ENCODE data around the gene PRICKLE1. TPM values are rescaled to one million over a fixed set of nuclear protein-coding genes. Genes with fewer than 3 reads are reported as not detected.

PRICKLE1 gene
- total RNA-seq, 3 donors from 2014 or later: 6.4 to 9.4 (median 9.2) TPM

- Histone ChIP-seq H3K27me3 (no peaks in the 10 kb centered on the region), H3K4me3 (no peak overlapping the region), H3K36me3 (no peaks in the 10 kb centered on the region), H3K9me3 (no peaks in the 10 kb centered on the region), H3K27ac (no peak overlapping the region), H3K4me1 (no peaks in the 10 kb centered on the region)
- TF ChIP-seq POLR2A (IDR thresholded peaks at IDR 0.05): no peak
- no peak for TF ChIP-seq POLR2AphosphoS5 (IDR thresholded peaks at IDR 0.05)
- no peak for TF ChIP-seq CTCF (IDR thresholded peaks at IDR 0.05)
- no peak for DNase-seq (ENCODE audit: low spot score in 2 of 2)
- intact Hi-C loops (cut with DNase I; ENCODE audit: low total_unique reads): no loop called here
Measured at GRCh38 chr12:42631513-42631912, 42.0 kb upstream of the PRICKLE1 start.

- no peak overlapping the region for H3K4me3 ChIP-seq
- no peaks in the 10 kb centered on the region for H3K9me3 ChIP-seq
- intact Hi-C loops (cut with DNase I; ENCODE audit: low total_unique reads): no loop called here
- no peaks in the 10 kb centered on the region for H3K36me3 ChIP-seq
- no peak for DNase-seq (ENCODE audit: low spot score in 2 of 2)
- no peak for TF ChIP-seq CTCF (IDR thresholded peaks at IDR 0.05)
- no peak for TF ChIP-seq POLR2A (IDR thresholded peaks at IDR 0.05)
- no peak for TF ChIP-seq POLR2AphosphoS5 (IDR thresholded peaks at IDR 0.05)
- no peak overlapping the region for H3K27ac ChIP-seq
- H3K27me3 ChIP-seq: no peaks in the 10 kb centered on the region
- H3K4me1 ChIP-seq: no peaks in the 10 kb centered on the region
Measured at GRCh38 chr12:42630314-42630713, 40.8 kb upstream of the PRICKLE1 start.

- no peak overlapping the region for H3K4me3 ChIP-seq
- intact Hi-C loops (cut with DNase I; ENCODE audit: low total_unique reads): no loop called here
- TF ChIP-seq CTCF (IDR thresholded peaks at IDR 0.05) (no peak), POLR2A (IDR thresholded peaks at IDR 0.05) (no peak), POLR2AphosphoS5 (IDR thresholded peaks at IDR 0.05) (no peak)
Measured at GRCh38 chr12:42627151-42627550, 37.6 kb upstream of the PRICKLE1 start.

GRCh38 chr12:42625611-42626010, 36.1 kb upstream of the PRICKLE1 start:
- no peak overlapping the region for H3K27ac ChIP-seq
- H3K27me3 ChIP-seq: no peaks in the 10 kb centered on the region
- no peaks in the 10 kb centered on the region for H3K9me3 ChIP-seq
- no peaks in the 10 kb centered on the region for H3K4me1 ChIP-seq
- no peak for DNase-seq (ENCODE audit: low spot score in 2 of 2)
- TF ChIP-seq POLR2A (IDR thresholded peaks at IDR 0.05): no peak
- no peak for TF ChIP-seq POLR2AphosphoS5 (IDR thresholded peaks at IDR 0.05)
- no peak for TF ChIP-seq CTCF (IDR thresholded peaks at IDR 0.05)
- H3K36me3 ChIP-seq: no peaks in the 10 kb centered on the region
- intact Hi-C loops (cut with DNase I; ENCODE audit: low total_unique reads): no loop called here
- no peak overlapping the region for H3K4me3 ChIP-seq

More at GRCh38 chr12:42627151-42627550, 37.6 kb upstream of the PRICKLE1 start:
- no peaks in the 10 kb centered on the region for H3K9me3 ChIP-seq
- DNase-seq (ENCODE audit: low spot score in 2 of 2): no peak
- no peak overlapping the region for H3K27ac ChIP-seq
- no peaks in the 10 kb centered on the region for H3K27me3 ChIP-seq
- H3K36me3 ChIP-seq: no peaks in the 10 kb centered on the region
- H3K4me1 ChIP-seq: no peaks in the 10 kb centered on the region

GRCh38 chr12:42617622-42618021, 28.1 kb upstream of the PRICKLE1 start:
- no peak for DNase-seq (ENCODE audit: low spot score in 2 of 2)
- H3K27me3 ChIP-seq: no peaks in the 10 kb centered on the region
- TF ChIP-seq POLR2A (IDR thresholded peaks at IDR 0.05): no peak
- TF ChIP-seq POLR2AphosphoS5 (IDR thresholded peaks at IDR 0.05): no peak
- no peak for TF ChIP-seq CTCF (IDR thresholded peaks at IDR 0.05)

More at GRCh38 chr12:42617622-42618021, 28.1 kb upstream of the PRICKLE1 start:
- Histone ChIP-seq H3K27ac (no peak overlapping the region), H3K4me3 (no peak overlapping the region), H3K36me3 (no peaks in the 10 kb centered on the region), H3K4me1 (no peaks in the 10 kb centered on the region), H3K9me3 (peaks cover 14 to 36% of the 10 kb centered on the region in 2 donors)
- intact Hi-C loops (cut with DNase I; ENCODE audit: low total_unique reads): no loop called here

All from breast epithelium (tissue), 4 donors.